GM10248 (cell line): ENCODE results near the gene WWP2.

Experiments used
- CTCF ChIA-PET: fragments of 300-600 bp; sonication (Branson Sonifier 250); formaldehyde crosslinking; extraction: SDS; loops from one replicate; lab custom pipeline; 2021; ENCODE audit warnings: antibody characterized with exemption; lab: Yijun Ruan, JAX
- POLR2A ChIA-PET: fragments of 350-650 bp; sonication (Branson Sonifier 250); formaldehyde crosslinking; extraction: SDS; loops from one replicate; lab custom pipeline; 2020; ENCODE audit warnings: antibody characterized with exemption; lab: Yijun Ruan, JAX
- DNase-seq: peaks from one replicate; pipeline ENCODE4 v3.0.0; 2012; ENCODE audit errors: extremely low spot score
- CTCF ChIP-seq: IDR thresholded peaks from 2 replicates; pipeline ENCODE4 v1.5.1; 2012; ENCODE audit warnings: mild to moderate bottlenecking, low read depth; ENCODE audit errors: extremely low read depth, missing control alignments, control extremely low read depth

WWP2 gene

GRCh38 chr16:69921127-69921526 is 159.0 kb downstream of the WWP2 start:
- CTCF ChIA-PET: interaction anchor here (1.0 kb wide), 1 partner anchor 9 kb away, joined by 4 read pairs; no protein-coding TSS in a partner anchor

DNA sequence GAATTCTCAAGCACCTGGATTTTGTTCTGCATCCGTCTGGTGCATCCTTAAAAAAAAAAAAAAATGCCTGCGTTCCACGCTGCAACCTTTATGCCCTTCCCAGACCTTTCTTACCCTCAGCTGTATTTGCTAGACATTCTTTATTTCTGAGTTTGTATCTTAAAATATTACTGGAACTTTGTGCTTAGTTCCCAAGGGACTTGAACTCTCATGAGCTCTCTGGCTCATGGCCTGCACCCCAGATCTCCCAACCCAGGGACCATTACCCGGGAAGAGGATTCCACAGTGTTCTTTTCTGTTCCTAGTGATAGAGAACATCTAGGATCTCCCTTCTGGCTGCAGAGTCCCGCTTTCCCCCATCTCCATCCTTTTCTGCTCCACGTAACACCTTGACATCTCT is 160.1 kb downstream of the WWP2 start:
- POLR2A ChIA-PET: no interaction called here
- DNase-seq: no peak
- CTCF ChIA-PET: no interaction called here
- TF ChIP-seq CTCF: no peak

More at GRCh38 chr16:69921127-69921526, 159.0 kb downstream of the WWP2 start:
- TF ChIP-seq CTCF: no peak
- POLR2A ChIA-PET: no interaction called here
- no peak for DNase-seq

- no peak for DNase-seq
- no peak for TF ChIP-seq CTCF
- CTCF ChIA-PET: no interaction called here
- POLR2A ChIA-PET: no interaction called here
Measured at GRCh38 chr16:69924041-69924775, 162.1 kb downstream of the WWP2 start.

GRCh38 chr16:69924777-69925191 is 162.7 kb downstream of the WWP2 start:
- CTCF ChIA-PET: no interaction called here
- TF ChIP-seq CTCF: no peak
- POLR2A ChIA-PET: no interaction called here
- no peak for DNase-seq

- CTCF ChIA-PET: no interaction called here
- DNase-seq: no peak
- TF ChIP-seq CTCF: no peak
- POLR2A ChIA-PET: no interaction called here
Measured at GRCh38 chr16:69925311-69925710, 163.2 kb downstream of the WWP2 start.

- CTCF ChIA-PET: interaction anchor here (0.8 kb wide), 1 partner anchor 8 kb away, joined by 4 read pairs; no protein-coding TSS in a partner anchor
- DNase-seq: no peak
- POLR2A ChIA-PET: no interaction called here
- TF ChIP-seq CTCF: no peak
Measured at GRCh38 chr16:69926241-69926640, 164.1 kb downstream of the WWP2 start.
